ENCODE measurements around the gene MAMDC4.

- TF ChIP-seq REST (IDR thresholded peaks at IDR 0.05; ENCODE audit: insufficient read depth in 1 of 2, low read depth in 2 of 2, low read length in 1 of 2) (no peak), CTCF (IDR thresholded peaks at IDR 0.05) (no peak), SIN3A (IDR thresholded peaks at IDR 0.05; ENCODE audit: borderline replicate concordance, insufficient read depth, low read depth, low read length) (no peak), POLR2AphosphoS5 (IDR thresholded peaks at IDR 0.05; ENCODE audit: low read depth, low read length) (no peak)
Measured at GRCh38 chr9:136823136-136824046, 28.8 kb upstream of the MAMDC4 start.
